ENCODE measurements around the gene PLK3. TPM values are rescaled to one million over a fixed set of nuclear protein-coding genes. Genes with fewer than 3 reads are reported as not detected.
"Not testable (repeated sequence)": the region's sequence is repeated elsewhere in the genome, so short reads cannot be mapped to it uniquely, and the experiment has no call there.

PLK3 gene
- 18.8 and 43.1 TPM in 2 replicates for total RNA-seq

GRCh38 chr1:44799770-44800584 lies at the start of gene PLK3:
Gene PLK3 (plus strand): TSS chr1:44800377. CDS start chr1:44800464, 87 bp downstream.
- DNase-seq = peak; percentile 99

- DNase-seq = no peak
These were observed 42.8 kb upstream of the PLK3 start for GRCh38 chr1:44757420-44757819.

GRCh38 chr1:44759077-44759476 lies 41.1 kb upstream of the PLK3 start:
- DNase-seq = no peak

GRCh38 chr1:44760876-44761275 lies 39.3 kb upstream of the PLK3 start:
- DNase-seq = no peak

GRCh38 chr1:44766421-44766820 lies 33.8 kb upstream of the PLK3 start:
- DNase-seq = not testable (repeated sequence)

GRCh38 chr1:44775078-44775929 lies 24.9 kb upstream of the PLK3 start, which contains the start of gene RPS8:
Gene RPS8 (plus strand): TSS chr1:44775540. CDS start chr1:44775597, 57 bp downstream.
- peak; percentile 96 for DNase-seq

GRCh38 chr1:44775930-44776729 lies 24.0 kb upstream of the PLK3 start:
- peak; percentile 46 for DNase-seq

GRCh38 chr1:44776730-44777068 lies 23.5 kb upstream of the PLK3 start:
- no peak for DNase-seq

- DNase-seq = no peak
These were observed 22.6 kb upstream of the PLK3 start for GRCh38 chr1:44777547-44777946.

- no peak for DNase-seq
These were observed 22.1 kb upstream of the PLK3 start for GRCh38 chr1:44777969-44778635.

- no peak for DNase-seq
These were observed 21.2 kb upstream of the PLK3 start for GRCh38 chr1:44778705-44779576.

- no peak for DNase-seq
These were observed 19.5 kb upstream of the PLK3 start for GRCh38 chr1:44780583-44781121.

- no peak for DNase-seq
These were observed 16.5 kb upstream of the PLK3 start for GRCh38 chr1:44783697-44784093.

- DNase-seq = no peak
These were observed 15.8 kb upstream of the PLK3 start for GRCh38 chr1:44784094-44785028.

- no peak for DNase-seq
These were observed 15.2 kb upstream of the PLK3 start for GRCh38 chr1:44785029-44785380.

GRCh38 chr1:44785501-44786137 lies 14.6 kb upstream of the PLK3 start:
- DNase-seq = no peak

GRCh38 chr1:44786138-44786840 lies 13.9 kb upstream of the PLK3 start:
- DNase-seq = peak; percentile 78

GRCh38 chr1:44786841-44787426 lies 13.2 kb upstream of the PLK3 start:
- DNase-seq = no peak
